NCI-H2227 (cell line): ENCODE results near the gene SHC2.

Experiments
- DNase-seq: peaks from one replicate; lab custom pipeline; 2025; ENCODE audit not compliant: unreplicated experiment; lab: John Stamatoyannopoulos, UW

SHC2 gene

GRCh38 chr19:376111-376470 is 84.7 kb downstream of the SHC2 start:
- no peak for DNase-seq

- DNase-seq, result no peak
Measured at GRCh38 chr19:375395-376110, 85.3 kb downstream of the SHC2 start.

GRCh38 chr19:374886-375235 is 86.0 kb downstream of the SHC2 start:
- no peak for DNase-seq

- DNase-seq, result no peak
Measured at GRCh38 chr19:374183-374885, 86.5 kb downstream of the SHC2 start.

GRCh38 chr19:373391-374182 is 87.2 kb downstream of the SHC2 start:
- DNase-seq, result no peak

GRCh38 chr19:372306-372890 is 88.4 kb downstream of the SHC2 start:
- DNase-seq, result peak; percentile 4

- DNase-seq, result peak; percentile 34
Measured at GRCh38 chr19:371501-372168, 89.2 kb downstream of the SHC2 start.

- DNase-seq, result no peak
Measured at GRCh38 chr19:370641-371330, 90.0 kb downstream of the SHC2 start.

GRCh38 chr19:369876-370275 is 91.0 kb downstream of the SHC2 start:
- no peak for DNase-seq

GRCh38 chr19:369256-369655 is 91.6 kb downstream of the SHC2 start:
- no peak for DNase-seq

GRCh38 chr19:368630-369024 is 92.2 kb downstream of the SHC2 start:
- no peak for DNase-seq

GRCh38 chr19:367963-368629 is 92.7 kb downstream of the SHC2 start:
- no peak for DNase-seq

- DNase-seq, result no peak
Measured at GRCh38 chr19:367561-367960, 93.3 kb downstream of the SHC2 start.

GRCh38 chr19:366951-367350 is 93.9 kb downstream of the SHC2 start:
- no peak for DNase-seq
